ENCODE data around the gene PRR20A. TPM values are rescaled to one million over a fixed set of nuclear protein-coding genes. Genes with fewer than 3 reads are reported as not detected.
"Not testable (repeated sequence)": the region's sequence is repeated elsewhere in the genome, so short reads cannot be mapped to it uniquely, and the experiment has no call there.

Gene PRR20A
- total RNA-seq (2014; rRNA removed; shearing (Covaris generic)): not detected in 2 replicates

- not testable (repeated sequence) for DNase-seq (ENCODE audit: low spot score)
These were observed at the start of gene PRR20A for GRCh38 chr13:57140235-57140968. PRR20A (plus strand) TSS chr13:57140918; CDS start chr13:57141305, 387 bp downstream.

- DNase-seq (ENCODE audit: low spot score): no peak
These were observed 25.8 kb upstream of the PRR20A start for GRCh38 chr13:57114945-57115344.

GRCh38 chr13:57123681-57124080 is 17.0 kb upstream of the PRR20A start:
- no peak for DNase-seq (ENCODE audit: low spot score)

GRCh38 chr13:57128909-57129308 is 11.8 kb upstream of the PRR20A start:
- no peak for DNase-seq (ENCODE audit: low spot score)

GRCh38 chr13:57136093-57136492 is 4.6 kb upstream of the PRR20A start:
- DNase-seq (ENCODE audit: low spot score): no peak

- no peak for DNase-seq (ENCODE audit: low spot score)
These were observed 3.1 kb upstream of the PRR20A start for GRCh38 chr13:57137585-57137984.

- no peak for DNase-seq (ENCODE audit: low spot score)
These were observed 1.7 kb upstream of the PRR20A start for GRCh38 chr13:57138988-57139387.

- not testable (repeated sequence) for DNase-seq (ENCODE audit: low spot score)
These were observed 937 bp upstream of the PRR20A start for GRCh38 chr13:57139781-57140180.

- not testable (repeated sequence) for DNase-seq (ENCODE audit: low spot score)
These were observed 6.5 kb downstream of the PRR20A start, which contains the start of gene PRR20B for GRCh38 chr13:57147188-57147587. PRR20B (plus strand) TSS chr13:57147488; CDS start chr13:57147875, 387 bp downstream.

GRCh38 chr13:57148106-57148505 is 7.4 kb downstream of the PRR20A start:
- DNase-seq (ENCODE audit: low spot score): not testable (repeated sequence)

GRCh38 chr13:57153761-57154160 is 13.0 kb downstream of the PRR20A start, which contains the start of gene PRR20C:
PRR20C (plus strand) TSS chr13:57154061; CDS start chr13:57154448, 387 bp downstream.
- DNase-seq (ENCODE audit: low spot score): not testable (repeated sequence)

GRCh38 chr13:57160332-57160731 is 19.6 kb downstream of the PRR20A start, which contains the start of gene PRR20D:
PRR20D (plus strand) TSS chr13:57160632; CDS start chr13:57161019, 387 bp downstream.
- DNase-seq (ENCODE audit: low spot score): not testable (repeated sequence)

- DNase-seq (ENCODE audit: low spot score): not testable (repeated sequence)
These were observed 26.2 kb downstream of the PRR20A start, which contains the start of gene PRR20E for GRCh38 chr13:57166897-57167296. PRR20E (plus strand) TSS chr13:57167197; CDS start chr13:57167584, 387 bp downstream.

GRCh38 chr13:57191667-57192066 is 50.9 kb downstream of the PRR20A start:
- no peak for DNase-seq (ENCODE audit: low spot score)

Other genes with a start within 250 kb of the PRR20A start
- not detected in 2 replicates for gene PRR20B, start 6.6 kb downstream of the PRR20A start, total RNA-seq (2014; rRNA removed; shearing (Covaris generic))
- gene PRR20C, start 13.1 kb downstream of the PRR20A start, total RNA-seq (2014; rRNA removed; shearing (Covaris generic)): not detected in 2 replicates
- not detected in 2 replicates for gene PRR20D, start 19.7 kb downstream of the PRR20A start, total RNA-seq (2014; rRNA removed; shearing (Covaris generic))
- gene PRR20E, start 26.3 kb downstream of the PRR20A start, total RNA-seq (2014; rRNA removed; shearing (Covaris generic)): not detected in 2 replicates

Data from H4 (cell line).